GM19328 (cell line): ENCODE measurements around the gene DEXI.

ENCODE experiments used
- ATAC-seq: cut with Tn5 transposase; IDR thresholded peaks from one replicate; pipeline ENCODE4 v1.9.1; 2021; ENCODE audit warnings: mild to moderate bottlenecking, moderate library complexity; ENCODE audit not compliant: unreplicated experiment

DEXI gene

GRCh38 chr16:10941935-10942351, 325 bp downstream of the DEXI start:
- peak; percentile 3 for ATAC-seq

- ATAC-seq: no peak
Observed at GRCh38 chr16:10941127-10941933, 938 bp downstream of the DEXI start.

- no peak for ATAC-seq
Observed at GRCh38 chr16:10940501-10941079, 1.7 kb downstream of the DEXI start.

GRCh38 chr16:10939649-10940234, 2.5 kb downstream of the DEXI start:
- no peak for ATAC-seq

- ATAC-seq: no peak
Observed at GRCh38 chr16:10938796-10939648, 3.2 kb downstream of the DEXI start.

GRCh38 chr16:10938321-10938720, 3.9 kb downstream of the DEXI start:
- ATAC-seq: no peak

GRCh38 chr16:10937068-10937859, 5.0 kb downstream of the DEXI start:
- ATAC-seq: no peak

- ATAC-seq: no peak
Observed at GRCh38 chr16:10936272-10936984, 5.8 kb downstream of the DEXI start.

GRCh38 chr16:10935226-10935915, 6.9 kb downstream of the DEXI start:
- no peak for ATAC-seq

- ATAC-seq: no peak
Observed at GRCh38 chr16:10934325-10935107, 7.8 kb downstream of the DEXI start.

GRCh38 chr16:10933865-10934264, 8.4 kb downstream of the DEXI start:
- no peak for ATAC-seq

GRCh38 chr16:10932959-10933710, 9.1 kb downstream of the DEXI start:
- no peak for ATAC-seq

- no peak for ATAC-seq
Observed at GRCh38 chr16:10931977-10932632, 10.2 kb downstream of the DEXI start.

- no peak for ATAC-seq
Observed at GRCh38 chr16:10931134-10931533, 11.1 kb downstream of the DEXI start.

- ATAC-seq: no peak
Observed at GRCh38 chr16:10930755-10931093, 11.5 kb downstream of the DEXI start.

GRCh38 chr16:10929853-10930754, 12.2 kb downstream of the DEXI start:
- no peak for ATAC-seq
